Urothelium cell line (cell line): Measurements from ENCODE around the gene CDC42BPB.

ENCODE experiments used
- DNase-seq: peaks from one replicate; pipeline ENCODE4 v3.0.0; 2011; ENCODE audit warnings: low spot score, mixed read lengths
- FAIRE-seq: peaks from 2 replicates; lab custom pipeline; 2011; peaks lifted over from hg19 to GRCh38; lab: Jason Lieb, UNC

Gene CDC42BPB

DNA sequence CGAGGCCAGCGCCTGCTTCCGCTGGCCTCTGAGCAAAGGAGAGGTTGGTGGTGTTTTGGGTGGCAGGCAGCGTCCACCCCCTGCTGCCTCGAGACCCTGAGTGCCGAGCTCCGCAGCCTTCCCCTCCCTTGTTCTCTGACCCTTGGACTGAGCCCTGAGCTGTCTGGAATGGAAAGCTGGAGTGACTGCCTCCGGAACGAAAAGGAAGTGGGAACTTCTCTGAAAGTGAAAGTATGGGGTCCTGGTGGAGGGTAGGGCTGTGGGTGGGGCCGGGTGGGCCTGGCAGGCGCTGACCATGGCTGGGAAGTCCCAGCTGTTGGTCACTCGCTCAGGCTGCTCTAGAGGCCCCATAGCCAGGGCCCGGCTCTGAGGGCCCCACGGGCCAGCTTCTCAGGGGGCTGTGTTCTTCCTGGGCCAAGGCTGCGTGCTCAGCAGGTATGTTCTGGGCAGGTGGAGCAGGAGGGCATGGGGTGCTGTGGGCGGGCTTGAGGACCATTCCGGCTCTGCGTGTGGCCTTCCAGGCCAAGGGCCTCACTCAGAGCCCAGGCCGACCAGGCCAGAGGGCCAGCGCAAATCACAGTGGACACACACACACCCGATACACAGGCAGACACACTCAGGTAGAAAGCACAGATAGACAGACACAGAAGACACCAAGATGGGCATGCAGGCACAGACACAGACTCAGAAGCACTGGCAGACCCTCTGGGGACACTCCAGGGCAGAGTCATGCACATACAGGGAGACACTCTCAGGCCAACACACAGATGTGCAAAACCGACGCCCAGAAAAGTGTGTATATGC lies 37.3 kb upstream of the CDC42BPB start, which contains the start of gene EXOC3L4:
TSS of gene EXOC3L4 (plus strand) at position 320 of the 804 bp plus-strand sequence. CDS start 5,495 bp downstream, outside the sequence.
- DNase-seq: no peak
- no peak for FAIRE-seq

DNA sequence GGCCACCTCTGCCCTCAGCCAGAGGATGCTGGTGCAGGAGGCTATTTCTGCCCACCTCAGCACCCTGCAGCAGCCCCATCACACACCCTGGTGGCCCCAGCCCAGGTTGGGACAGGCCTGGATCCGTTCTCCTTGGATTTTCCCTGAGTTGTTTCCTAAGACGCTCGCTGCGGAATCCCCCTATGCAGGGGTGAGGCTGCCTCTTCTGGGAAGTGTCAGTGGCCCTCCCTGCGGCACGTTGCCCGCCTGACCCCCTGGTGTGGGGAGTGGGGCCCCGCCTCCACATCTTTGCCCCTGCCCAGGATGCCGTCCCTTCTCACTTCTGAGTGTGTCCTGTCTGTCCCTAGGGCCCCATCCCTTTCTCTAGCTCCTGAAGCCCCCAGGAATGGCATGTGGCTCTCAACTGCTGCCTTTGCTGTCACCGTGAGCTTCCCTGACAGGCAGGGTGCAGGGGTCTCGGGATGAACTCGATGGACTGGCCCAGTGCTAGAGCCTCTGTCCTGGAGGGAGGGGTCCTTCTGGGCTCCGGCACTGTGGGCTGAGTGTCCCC lies 36.6 kb upstream of the CDC42BPB start:
- FAIRE-seq (no peak), DNase-seq (no peak)

DNA sequence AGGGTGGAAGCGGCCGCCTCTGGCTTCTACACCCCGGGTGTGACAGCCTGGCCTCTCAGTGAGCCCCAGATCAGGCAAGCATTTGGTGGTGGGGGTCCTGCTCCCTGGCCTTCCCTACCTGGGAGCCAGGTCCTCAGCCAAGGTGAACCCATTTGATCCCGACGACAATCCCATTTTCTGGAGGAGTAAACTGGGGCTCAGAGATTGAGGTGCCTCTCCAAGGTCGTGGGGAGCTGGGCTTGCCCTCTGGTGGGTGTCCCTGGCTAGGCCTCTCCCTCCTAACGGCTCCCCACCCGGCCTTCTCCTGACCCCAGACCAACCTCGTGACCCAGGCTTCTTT lies 34.5 kb upstream of the CDC42BPB start:
- FAIRE-seq (no peak), DNase-seq (no peak)

DNA sequence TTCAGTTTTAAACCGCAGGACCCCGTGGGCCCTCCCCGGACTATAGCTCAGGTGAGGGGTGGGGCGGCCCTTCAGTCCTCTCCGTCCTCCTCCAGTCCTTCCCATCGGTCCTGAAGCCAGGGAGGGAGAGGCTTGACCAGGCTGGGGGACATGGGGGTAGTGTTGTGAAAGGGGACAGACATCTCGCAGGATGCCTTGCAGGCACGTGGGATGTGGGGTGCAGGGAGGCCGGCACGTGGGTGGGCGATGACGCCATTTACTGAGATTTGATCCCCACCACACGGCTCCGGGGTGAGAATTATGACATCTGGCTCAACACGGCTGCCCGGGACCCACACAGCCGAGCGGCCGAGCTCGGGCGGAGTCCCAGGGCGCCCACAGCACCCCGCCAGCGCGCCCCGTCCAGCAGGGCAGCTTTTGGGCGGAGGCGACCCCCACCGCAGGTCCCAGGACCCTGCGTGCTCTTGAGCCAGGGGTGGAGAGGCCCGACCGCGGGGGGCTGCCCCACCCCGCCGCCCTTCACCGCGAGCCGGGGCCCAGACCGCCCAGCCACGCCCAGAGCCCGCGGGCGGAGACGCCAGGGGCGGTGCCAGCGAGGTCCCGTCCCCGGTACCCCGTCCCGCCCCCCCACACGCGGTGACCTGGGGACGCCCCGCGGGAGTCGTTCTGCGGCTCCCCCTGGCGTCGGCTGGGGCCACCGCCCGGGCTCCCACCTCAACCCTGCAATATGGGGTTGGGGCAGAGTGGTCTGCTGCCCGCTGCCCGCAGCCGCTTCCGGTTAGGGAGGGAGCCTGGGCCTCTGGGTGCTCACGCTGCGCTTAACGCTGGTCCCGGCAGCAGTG lies 33.9 kb upstream of the CDC42BPB start:
- DNase-seq (peak; percentile 36), FAIRE-seq (no peak)

DNA sequence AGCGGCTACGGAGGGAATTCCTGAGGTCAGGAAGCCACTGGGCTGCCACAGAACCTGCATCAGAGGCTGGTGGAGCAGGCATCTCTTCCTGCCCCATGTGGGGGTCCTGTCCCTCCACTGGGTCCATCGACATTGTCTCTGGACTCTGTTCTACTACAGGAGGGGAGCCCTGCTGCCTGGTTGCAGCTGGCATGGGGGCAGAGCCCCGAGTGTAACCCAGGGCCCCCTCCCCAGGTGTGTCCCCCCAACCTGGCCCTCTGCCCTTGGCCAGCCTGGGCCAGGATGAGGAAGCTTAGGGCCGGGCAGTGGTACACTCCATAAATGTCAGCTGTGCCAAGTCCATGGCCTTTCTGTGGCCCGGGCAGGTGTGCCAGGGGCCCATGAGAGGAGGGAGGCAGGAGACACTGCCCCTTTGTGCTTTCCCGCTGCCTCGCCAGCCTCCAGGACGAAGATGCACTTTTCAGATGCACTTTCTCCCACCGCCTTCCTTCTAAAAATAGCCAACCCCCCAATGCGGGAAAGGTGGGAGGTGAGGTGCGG lies 33.2 kb upstream of the CDC42BPB start:
- FAIRE-seq: no peak
- DNase-seq: no peak

DNA sequence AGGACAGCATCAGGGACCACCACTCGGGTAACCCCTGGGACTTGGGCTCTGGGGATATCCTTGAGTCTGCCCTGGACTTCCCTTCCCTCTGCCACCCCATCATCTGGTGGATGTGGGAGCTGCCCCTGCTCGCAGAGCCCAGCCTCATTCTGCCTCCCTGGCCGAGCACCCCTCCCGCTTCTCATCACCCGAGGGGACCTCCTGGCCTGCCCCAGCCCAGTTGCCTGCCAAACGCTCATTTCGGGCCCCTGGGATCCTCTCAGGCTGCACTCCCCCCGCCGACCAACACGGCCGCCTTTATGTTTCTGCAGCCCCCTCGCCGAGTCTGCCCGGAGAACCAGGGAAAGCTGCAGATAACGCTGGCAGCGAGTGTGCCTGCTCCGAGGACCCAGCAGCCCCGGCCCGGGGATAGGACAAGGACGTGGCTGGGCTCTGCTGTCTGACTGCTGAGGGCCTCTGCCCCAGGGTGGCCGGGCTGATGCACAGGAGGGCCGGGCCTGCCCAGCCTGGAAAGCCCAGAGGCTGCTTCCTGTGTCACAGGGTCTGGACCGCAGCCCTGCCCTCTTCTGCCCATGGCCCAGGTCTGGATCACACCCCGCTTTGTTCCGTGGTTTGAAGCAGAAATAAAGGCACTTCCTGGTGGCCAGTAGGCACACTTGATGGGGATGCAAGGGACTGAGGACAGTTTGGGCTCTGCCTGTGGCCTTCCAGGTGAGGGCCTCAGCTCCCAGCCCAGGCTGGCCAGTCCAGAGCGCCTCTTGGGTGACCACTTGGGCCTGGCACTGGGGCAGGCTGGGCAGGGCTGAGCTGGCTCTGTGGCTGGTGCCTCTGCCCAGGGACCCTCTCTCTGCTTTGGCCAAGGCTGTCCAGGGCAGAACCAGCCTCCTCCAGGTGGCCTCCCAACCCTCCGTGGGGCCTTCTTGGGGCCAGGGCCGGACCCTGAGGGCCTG lies 32.3 kb upstream of the CDC42BPB start:
- no peak for FAIRE-seq
- no peak for DNase-seq

DNA sequence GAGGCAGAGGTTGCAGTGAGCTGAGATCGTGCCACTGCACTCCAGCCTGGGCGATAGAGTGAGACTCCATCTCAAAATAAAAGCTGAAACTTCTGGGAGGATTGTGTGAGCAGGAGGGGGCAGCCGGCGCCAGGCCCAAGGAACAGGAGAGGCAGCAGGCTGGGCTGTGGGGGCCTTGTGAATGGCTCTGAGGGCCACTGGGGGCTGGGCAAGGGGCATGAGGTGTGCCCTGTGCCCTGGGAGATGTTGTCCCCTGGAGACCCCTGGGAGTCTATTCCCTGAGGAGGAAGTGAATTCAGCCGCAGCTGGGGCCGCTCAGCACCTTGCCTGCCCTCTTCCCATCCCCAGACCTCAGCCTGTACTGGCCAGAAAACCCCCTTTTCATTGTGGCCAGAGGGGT lies 31.6 kb upstream of the CDC42BPB start:
- FAIRE-seq: no peak
- no peak for DNase-seq

DNA sequence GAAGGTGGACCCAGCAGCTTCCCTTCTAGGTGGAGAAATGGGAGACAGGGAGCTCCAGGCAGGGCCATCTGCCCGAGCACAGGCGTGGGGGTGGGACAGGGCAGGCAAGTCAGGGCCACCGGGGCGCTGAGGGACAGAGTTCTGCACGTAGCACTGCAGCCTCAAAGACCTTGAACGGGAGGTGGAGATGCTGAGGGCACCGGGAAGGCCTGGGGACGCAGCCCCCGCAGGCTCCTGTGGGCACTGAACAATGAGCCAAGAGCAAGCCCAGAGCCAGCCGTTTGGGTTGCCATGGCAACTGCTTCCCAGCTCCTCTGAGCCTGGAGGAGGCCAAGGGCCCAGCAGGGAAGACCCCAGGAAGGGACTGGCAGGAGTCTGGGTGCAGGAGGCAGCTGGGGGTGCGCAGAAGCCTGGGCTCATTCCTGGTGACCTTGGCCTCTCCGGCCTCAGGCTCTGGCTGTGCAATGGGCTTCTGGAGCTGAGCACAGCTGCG lies 30.0 kb upstream of the CDC42BPB start:
- FAIRE-seq: no peak
- no peak for DNase-seq

DNA sequence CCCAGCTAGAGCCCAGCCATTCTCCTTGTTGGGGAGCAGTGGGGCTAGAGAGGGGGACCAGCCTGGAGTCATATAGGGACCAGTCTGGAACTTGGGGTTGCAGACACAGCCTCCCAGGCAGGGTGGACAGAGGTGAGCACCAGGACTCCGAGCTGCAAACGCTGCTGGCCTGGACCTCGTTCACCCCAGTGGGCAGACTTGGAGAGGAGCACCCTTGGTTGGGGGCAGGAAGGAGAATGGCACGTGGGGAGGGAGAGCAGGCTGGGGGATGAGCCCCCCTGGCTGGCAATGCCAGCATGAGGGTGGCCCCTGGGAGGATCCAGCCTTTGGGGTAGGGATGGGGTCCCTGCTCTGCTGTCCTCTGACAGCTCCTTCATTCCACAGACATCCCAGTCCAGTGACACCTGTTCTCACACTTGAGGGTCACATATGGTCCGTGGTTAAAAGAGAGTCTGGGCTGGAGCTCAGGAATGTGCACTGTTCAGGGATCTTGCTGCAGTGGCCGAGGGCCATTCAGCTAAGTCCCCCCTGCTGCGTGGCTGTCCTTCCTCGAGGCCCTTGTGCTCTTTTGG lies 29.5 kb upstream of the CDC42BPB start:
- FAIRE-seq: no peak
- no peak for DNase-seq

DNA sequence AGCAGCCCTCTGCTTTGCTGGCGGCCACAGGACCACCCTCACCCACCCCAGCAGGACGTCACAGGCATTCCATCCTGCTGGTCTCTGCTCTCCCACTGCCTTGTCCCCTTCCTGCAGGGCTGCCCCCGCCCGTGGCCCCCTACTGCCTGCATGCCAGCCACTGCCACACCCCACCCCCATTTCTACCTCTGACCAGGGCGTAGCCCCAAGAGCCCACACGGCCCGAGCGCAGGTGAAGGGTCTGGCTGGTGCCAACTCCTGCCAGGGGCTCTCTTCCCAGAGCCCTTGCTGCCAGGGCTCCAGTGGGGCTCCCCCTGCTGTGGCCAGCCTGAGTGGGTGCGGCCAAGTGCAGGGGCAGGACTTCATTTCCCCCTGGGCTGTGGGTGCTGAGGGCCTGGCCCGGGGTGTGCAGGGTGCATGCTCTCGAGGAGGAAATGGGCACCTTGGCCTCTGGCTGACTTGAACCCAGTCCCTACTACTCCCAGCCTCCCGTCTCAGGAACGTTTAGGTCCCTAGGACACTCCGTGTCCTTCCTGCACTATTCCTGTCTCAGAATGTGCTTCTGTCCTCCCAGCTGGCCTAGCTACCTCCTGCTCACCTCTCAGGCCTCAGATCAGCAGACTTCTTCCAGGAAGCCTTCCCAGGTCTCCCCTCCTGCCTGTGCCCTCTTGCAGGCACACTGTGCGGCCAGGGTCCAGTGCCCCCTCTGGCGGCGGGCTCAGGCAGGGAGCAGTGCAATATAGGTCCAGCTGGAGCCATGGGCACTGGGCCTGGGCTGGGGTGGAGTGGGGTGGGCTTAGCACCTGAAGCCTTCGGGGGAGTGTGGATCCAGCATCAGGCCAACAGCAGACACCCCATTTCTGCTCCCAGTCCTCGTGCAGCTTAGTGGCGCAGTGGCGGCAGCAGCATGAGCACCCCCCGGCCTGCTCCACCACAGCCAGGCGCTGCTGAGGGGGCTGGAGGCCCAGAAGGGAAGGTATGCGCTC lies 28.1 kb upstream of the CDC42BPB start:
- DNase-seq (no peak), FAIRE-seq (no peak)

DNA sequence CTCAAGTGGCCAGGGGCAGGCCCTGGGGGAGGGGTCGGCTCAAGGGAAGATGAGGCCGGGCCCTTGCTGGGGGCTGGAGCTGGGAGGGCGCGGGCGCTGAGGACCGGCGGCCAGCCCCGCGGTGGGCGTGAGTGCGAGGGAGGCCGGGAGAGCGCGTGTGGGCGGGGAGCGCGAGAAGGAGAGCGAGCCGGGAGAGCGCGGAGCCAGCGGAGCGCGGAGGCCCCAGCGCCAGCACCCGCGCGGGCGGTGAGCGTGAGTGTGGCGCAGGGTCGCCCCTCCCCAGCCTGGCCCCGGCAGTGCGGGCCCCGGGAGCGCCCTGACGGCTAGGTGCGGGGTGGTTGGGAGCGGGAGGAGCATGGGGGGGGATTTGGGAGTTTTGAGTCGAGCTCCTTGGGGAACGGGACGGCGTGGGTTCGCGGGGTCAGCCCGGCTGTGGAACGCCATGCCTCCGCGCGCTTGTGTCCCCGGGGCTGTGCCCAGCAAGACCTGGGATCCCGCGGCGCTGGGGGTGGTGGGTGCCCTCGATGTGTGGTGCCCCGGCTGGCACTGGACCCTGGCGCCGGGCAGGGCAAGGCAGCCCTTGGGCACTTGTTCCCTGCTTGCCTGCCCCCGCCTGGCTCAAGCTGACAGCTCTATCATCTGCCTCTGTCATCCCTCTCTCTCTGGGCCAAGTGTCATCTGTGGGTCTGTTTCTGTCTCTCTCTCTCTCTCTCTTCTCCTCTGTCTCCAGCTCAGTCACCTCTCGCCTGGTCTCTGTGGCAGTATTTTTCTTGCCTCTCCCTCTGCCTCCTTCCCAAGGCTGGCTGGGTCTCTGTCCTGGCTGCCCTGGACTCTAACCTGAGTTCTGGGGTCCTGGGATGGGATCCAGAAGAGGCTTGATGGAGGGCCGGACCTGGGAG lies 26.9 kb upstream of the CDC42BPB start, which contains the start of gene LBHD2:
TSS of gene LBHD2 (plus strand) at position 190 of the 899 bp plus-strand sequence. CDS start 1,803 bp downstream, outside the sequence.
- DNase-seq (no peak), FAIRE-seq (no peak)

DNA sequence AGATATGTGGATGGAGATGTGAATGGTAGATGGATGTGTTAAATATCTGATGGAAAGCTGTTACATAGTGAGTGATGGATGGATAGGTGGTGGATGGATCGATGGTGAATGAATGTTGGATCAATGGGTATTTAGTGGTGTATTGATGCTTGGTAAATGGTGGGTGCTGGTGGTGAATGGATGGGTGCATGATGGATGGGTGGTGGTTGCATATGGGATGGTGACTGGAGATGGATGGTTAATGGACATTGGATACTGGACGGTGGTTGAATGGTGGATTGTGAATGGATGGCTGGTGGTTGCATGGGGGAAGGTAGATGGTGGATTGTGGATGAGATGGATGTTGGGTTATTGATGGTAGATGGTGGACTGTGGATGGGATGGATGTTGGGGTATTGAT lies 24.6 kb upstream of the CDC42BPB start:
- no peak for FAIRE-seq
- DNase-seq: no peak

DNA sequence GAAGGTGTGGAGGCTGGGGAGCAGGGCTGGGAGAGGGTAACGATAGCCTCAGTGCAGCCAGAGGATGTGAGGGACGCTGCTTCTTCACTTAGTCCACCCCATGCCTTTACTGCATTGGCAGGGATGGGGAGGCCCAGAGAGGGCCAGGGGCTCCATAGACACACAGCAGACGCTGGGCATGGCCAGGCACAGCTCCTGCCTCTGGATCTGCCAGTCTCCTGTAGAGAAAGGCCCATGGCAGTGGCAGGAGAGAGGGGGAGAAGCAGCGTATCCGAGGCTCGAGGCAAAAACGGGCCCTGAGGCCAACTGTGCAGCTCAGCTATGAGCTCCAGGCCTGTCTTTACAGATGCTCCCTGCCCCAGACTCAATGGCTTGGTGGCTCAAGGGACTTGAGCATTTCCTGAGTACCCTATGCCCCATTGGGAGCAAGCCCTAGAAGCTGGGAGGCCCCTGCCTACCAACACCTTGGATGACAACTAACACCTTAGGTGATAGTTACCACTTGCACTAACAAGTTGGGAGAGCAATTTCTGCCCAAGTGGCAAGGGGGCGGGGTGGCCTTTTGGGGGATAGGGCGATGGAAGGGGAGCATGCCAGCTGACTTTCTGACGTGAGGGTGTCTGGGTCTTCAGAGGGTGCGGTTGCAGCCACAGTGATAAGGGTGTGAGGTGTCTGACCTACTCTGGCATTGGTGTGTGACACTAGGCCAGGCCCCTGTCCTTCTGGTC lies 21.7 kb upstream of the CDC42BPB start:
- FAIRE-seq (no peak), DNase-seq (no peak)

DNA sequence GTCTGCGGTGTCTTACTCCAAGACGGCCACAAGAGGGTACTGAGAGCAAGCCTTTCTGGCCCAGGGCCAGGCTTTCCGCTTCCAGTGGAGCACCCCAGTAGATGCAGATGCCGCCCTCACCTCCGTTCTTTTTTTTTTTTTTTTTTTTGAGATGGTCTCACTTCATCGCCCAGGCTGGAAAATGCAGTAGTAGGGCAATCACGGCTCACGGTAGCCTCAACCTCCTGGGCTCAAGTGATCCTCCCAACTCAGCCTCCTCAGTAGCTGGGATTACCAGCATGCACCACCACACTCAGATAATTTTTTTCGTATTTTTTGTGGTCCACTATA lies 21.0 kb upstream of the CDC42BPB start:
- FAIRE-seq (no peak), DNase-seq (peak; percentile 72)

DNA sequence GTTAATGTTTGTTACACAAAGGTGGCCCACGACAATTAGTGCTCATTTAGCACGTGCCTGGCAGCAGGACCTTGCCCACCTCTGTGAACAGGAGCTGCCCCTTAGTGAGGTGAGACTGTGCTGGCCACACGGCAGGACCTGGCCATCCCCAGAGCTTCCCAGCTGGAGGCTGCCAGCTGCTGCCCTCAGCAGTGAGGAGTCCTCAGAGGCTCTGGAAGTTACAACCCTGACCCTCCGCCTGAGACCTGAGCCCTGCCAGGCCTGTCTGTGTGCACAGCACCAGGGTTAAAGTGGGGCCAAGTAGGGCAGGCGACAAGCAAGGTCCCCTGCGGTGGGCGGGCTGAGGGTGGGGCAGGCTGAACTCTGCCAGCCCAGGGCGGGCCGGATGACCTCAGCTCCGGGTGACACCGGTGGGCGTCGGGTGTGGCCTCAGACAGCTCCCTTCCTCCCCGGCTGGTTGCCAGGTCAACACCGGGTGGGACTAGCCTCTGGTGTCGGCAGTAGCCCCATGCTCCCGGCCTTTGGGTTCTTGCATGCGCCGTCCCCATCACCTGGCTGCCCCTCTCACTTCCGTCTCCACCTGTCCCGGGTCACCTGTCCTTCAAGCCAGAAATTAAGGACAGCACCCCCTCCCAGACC lies 17.5 kb upstream of the CDC42BPB start:
- FAIRE-seq (no peak), DNase-seq (no peak)

DNA sequence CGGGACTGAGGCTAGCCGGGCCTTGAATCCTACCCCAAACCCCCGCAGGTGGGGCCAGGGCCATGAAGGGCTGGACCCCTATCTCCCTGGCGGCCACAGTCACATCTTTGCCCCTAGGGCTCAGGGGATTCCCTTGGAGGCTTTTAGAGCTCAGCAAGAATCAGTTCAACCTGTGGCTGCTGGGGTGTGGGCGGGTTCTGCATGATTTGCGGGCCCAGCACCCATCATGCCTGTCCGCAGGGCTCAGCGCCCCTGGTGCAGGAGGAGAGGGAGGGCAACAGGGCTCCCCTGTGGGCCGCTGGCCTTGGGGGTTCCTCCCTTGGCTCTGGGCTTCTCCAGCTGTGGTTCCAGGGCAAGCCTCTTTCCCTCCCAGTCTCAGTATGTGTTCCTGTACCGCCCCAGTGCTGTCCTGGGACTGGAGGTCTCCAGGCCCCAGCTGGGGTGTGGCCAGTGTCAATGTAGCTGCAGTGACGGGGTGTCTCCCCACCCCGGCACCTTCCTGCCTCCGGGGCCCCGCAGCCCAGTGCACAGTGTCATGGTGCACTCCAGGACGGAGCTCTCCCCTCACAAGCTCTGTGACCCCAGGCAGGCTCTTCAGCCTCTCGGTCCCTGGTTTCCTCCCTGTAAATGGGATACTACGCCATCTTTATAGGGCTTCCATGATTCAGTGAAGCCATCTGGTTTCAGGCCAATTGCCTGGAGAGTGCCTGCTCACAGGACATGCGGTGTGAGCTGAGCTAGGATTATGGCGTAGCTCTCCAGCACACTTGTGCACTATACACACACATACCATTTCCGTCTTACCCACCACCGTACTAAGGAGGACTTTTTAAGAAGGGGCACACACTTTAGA lies 16.8 kb upstream of the CDC42BPB start:
- no peak for FAIRE-seq
- no peak for DNase-seq
